Peyer's patch (tissue), 4 donors: Measurements from ENCODE around the gene GNB2. TPM values are rescaled to one million over a fixed set of nuclear protein-coding genes. Genes with fewer than 3 reads are reported as not detected.
"Not testable (repeated sequence)": the region's sequence is repeated elsewhere in the genome, so short reads cannot be mapped to it uniquely, and the experiment has no call there.

Source experiments
- DNase-seq, 3 donors: peaks; one replicate each; pipeline ENCODE4 v3.0.0-alpha.2; 2017 to 2019
- H3K27ac ChIP-seq, 4 donors: fragments of 200-600 bp; sonication (generic); one replicate each; pipeline ENCODE4 v1.5.1; 2016 to 2019
- H3K27me3 ChIP-seq, 2 donors: fragments of 200-600 bp; sonication (generic); one replicate each; pipeline ENCODE4 v1.5.1; 2019
- H3K36me3 ChIP-seq, 3 donors: fragments of 200-600 bp; sonication (generic); one replicate each; pipeline ENCODE4 v1.5.1; 2016 to 2019
- H3K4me1 ChIP-seq, 4 donors: fragments of 200-600 bp; sonication (generic); one replicate each; pipeline ENCODE4 v1.5.1; 2016 to 2019
- H3K4me3 ChIP-seq, 4 donors: fragments of 200-600 bp; sonication (generic); 1 replicate in 3 of 4; 2 replicates in 1 of 4; pipeline ENCODE4 v1.5.1; 2016 to 2019; ENCODE audit warnings: mild to moderate bottlenecking in 1 of 4
- H3K9me3 ChIP-seq, 4 donors: fragments of 200-600 bp; sonication (generic); one replicate each; pipeline ENCODE4 v1.5.1; 2016 to 2019; ENCODE audit warnings: mild to moderate bottlenecking in 1 of 4
- POLR2A ChIP-seq, 2 donors: fragments of 450-650 bp; IDR thresholded peaks; one replicate each; pipeline ENCODE4 v1.5.1; 2017; ENCODE audit warnings: antibody characterized with exemption in 2 of 2, mild to moderate bottlenecking in 2 of 2, moderate library complexity in 2 of 2
- total RNA-seq, 4 donors: library from RNA; depleted of rRNA; stranded (reverse); fragments of >200 nt; gene quantifications; one replicate each; pipeline ENCODE4 v1.1.0, GENCODE V29; 2016
- TF ChIP-seq, protein P1 (sequence below), 6 experiments: fragments of 450-650 bp in 4 of 6; fragments of 200-600 bp in 2 of 6; sonication (generic) in 1 of 6; IDR thresholded peaks; one replicate each; pipeline ENCODE4 v1.5.1; 2017 to 2019; ENCODE audit warnings: antibody characterized with exemption in 6 of 6, mild to moderate bottlenecking in 3 of 6, moderate library complexity in 1 of 6

GNB2 gene
- total RNA-seq, 4 donors from 2014 or later: 123 to 236 (median 172) TPM

DNA sequence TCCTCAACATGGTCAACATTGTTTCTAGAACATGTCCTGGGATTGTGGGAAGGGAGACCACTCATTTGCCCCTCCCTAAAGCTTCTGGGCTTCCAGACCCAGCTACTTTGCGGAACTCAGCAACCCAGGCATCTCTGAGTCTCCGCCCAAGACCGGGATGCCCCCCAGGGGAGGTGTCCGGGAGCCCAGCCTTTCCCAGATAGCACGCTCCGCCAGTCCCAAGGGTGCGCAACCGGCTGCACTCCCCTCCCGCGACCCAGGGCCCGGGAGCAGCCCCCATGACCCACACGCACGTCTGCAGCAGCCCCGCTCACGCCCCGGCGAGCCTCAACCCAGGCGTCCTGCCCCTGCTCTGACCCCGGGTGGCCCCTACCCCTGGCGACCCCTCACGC lies 46.7 kb downstream of the GNB2 start, which contains the start of gene EPO:
EPO (plus strand) TSS at position 190 of the 392 bp plus-strand sequence. CDS start 513 bp downstream, outside the sequence.
- TF ChIP-seq, protein P1, sequence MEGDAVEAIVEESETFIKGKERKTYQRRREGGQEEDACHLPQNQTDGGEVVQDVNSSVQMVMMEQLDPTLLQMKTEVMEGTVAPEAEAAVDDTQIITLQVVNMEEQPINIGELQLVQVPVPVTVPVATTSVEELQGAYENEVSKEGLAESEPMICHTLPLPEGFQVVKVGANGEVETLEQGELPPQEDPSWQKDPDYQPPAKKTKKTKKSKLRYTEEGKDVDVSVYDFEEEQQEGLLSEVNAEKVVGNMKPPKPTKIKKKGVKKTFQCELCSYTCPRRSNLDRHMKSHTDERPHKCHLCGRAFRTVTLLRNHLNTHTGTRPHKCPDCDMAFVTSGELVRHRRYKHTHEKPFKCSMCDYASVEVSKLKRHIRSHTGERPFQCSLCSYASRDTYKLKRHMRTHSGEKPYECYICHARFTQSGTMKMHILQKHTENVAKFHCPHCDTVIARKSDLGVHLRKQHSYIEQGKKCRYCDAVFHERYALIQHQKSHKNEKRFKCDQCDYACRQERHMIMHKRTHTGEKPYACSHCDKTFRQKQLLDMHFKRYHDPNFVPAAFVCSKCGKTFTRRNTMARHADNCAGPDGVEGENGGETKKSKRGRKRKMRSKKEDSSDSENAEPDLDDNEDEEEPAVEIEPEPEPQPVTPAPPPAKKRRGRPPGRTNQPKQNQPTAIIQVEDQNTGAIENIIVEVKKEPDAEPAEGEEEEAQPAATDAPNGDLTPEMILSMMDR (IDR thresholded peaks at IDR 0.05): no peak
- TF ChIP-seq POLR2A (IDR thresholded peaks at IDR 0.05): no peak
- H3K36me3 ChIP-seq: no peaks in the 10 kb centered on the region

DNA sequence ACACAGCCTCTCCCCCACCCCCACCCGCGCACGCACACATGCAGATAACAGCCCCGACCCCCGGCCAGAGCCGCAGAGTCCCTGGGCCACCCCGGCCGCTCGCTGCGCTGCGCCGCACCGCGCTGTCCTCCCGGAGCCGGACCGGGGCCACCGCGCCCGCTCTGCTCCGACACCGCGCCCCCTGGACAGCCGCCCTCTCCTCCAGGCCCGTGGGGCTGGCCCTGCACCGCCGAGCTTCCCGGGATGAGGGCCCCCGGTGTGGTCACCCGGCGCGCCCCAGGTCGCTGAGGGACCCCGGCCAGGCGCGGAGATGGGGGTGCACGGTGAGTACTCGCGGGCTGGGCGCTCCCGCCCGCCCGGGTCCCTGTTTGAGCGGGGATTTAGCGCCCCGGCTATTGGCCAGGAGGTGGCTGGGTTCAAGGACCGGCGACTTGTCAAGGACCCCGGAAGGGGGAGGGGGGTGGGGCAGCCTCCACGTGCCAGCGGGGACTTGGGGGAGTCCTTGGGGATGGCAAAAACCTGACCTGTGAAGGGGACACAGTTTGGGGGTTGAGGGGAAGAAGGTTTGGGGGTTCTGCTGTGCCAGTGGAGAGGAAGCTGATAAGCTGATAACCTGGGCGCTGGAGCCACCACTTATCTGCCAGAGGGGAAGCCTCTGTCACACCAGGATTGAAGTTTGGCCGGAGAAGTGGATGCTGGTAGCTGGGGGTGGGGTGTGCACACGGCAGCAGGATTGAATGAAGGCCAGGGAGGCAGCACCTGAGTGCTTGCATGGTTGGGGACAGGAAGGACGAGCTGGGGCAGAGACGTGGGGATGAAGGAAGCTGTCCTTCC lies 47.3 kb downstream of the GNB2 start:
- H3K9me3 ChIP-seq: no peaks in the 10 kb centered on the region
- peak overlapping the region in 3 of 4 donors; percentile 6 to 19 (median 17) for H3K4me3 ChIP-seq
- TF ChIP-seq, protein P1 (IDR thresholded peaks at IDR 0.05): no peak
- no peak for TF ChIP-seq POLR2A (IDR thresholded peaks at IDR 0.05)
- H3K27me3 ChIP-seq: peaks cover 0 to 16% of the 10 kb centered on the region in 2 donors
- H3K36me3 ChIP-seq: no peaks in the 10 kb centered on the region
- no peak for DNase-seq
- H3K27ac ChIP-seq: no peak overlapping the region
- H3K4me1 ChIP-seq: peaks cover 0 to 19% (median 0%) of the 10 kb centered on the region in 4 donors

More for the DNA sequence above, 46.7 kb downstream of the GNB2 start, which contains the start of gene EPO:
- H3K9me3 ChIP-seq: no peaks in the 10 kb centered on the region
- H3K4me3 ChIP-seq: peak within 1 kb of the TSS in 3 of 4 donors; percentile 6 to 19 (median 17)
- no peak for DNase-seq
- no peak within 1 kb of the TSS for H3K27ac ChIP-seq
- peaks cover 0 to 16% (median 0%) of the 10 kb centered on the region in 4 donors for H3K4me1 ChIP-seq
- H3K27me3 ChIP-seq: peaks cover 0 to 16% of the 10 kb centered on the region in 2 donors

DNA sequence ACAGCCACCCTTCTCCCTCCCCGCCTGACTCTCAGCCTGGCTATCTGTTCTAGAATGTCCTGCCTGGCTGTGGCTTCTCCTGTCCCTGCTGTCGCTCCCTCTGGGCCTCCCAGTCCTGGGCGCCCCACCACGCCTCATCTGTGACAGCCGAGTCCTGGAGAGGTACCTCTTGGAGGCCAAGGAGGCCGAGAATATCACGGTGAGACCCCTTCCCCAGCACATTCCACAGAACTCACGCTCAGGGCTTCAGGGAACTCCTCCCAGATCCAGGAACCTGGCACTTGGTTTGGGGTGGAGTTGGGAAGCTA lies 47.9 kb downstream of the GNB2 start:
- H3K27me3 ChIP-seq: peaks cover 0 to 16% of the 10 kb centered on the region in 2 donors
- H3K4me1 ChIP-seq: peaks cover 0 to 19% (median 0%) of the 10 kb centered on the region in 4 donors
- H3K4me3 ChIP-seq: no peak overlapping the region

DNA sequence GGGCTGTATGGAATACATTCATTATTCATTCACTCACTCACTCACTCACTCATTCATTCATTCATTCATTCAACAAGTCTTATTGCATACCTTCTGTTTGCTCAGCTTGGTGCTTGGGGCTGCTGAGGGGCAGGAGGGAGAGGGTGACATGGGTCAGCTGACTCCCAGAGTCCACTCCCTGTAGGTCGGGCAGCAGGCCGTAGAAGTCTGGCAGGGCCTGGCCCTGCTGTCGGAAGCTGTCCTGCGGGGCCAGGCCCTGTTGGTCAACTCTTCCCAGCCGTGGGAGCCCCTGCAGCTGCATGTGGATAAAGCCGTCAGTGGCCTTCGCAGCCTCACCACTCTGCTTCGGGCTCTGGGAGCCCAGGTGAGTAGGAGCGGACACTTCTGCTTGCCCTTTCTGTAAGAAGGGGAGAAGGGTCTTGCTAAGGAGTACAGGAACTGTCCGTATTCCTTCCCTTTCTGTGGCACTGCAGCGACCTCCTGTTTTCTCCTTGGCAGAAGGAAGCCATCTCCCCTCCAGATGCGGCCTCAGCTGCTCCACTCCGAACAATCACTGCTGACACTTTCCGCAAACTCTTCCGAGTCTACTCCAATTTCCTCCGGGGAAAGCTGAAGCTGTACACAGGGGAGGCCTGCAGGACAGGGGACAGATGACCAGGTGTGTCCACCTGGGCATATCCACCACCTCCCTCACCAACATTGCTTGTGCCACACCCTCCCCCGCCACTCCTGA lies 49.1 kb downstream of the GNB2 start:
- H3K4me1 ChIP-seq: peaks cover 0 to 19% (median 0%) of the 10 kb centered on the region in 4 donors
- TF ChIP-seq, protein P1 (IDR thresholded peaks at IDR 0.05): no peak
- no peak for TF ChIP-seq POLR2A (IDR thresholded peaks at IDR 0.05)
- no peaks in the 10 kb centered on the region for H3K36me3 ChIP-seq
- no peak overlapping the region for H3K4me3 ChIP-seq
- H3K9me3 ChIP-seq: no peaks in the 10 kb centered on the region
- DNase-seq: no peak
- H3K27me3 ChIP-seq: peaks cover 0 to 16% of the 10 kb centered on the region in 2 donors
- H3K27ac ChIP-seq: no peak overlapping the region

More for the DNA sequence above, 47.9 kb downstream of the GNB2 start:
- H3K36me3 ChIP-seq: no peaks in the 10 kb centered on the region
- TF ChIP-seq, protein P1 (IDR thresholded peaks at IDR 0.05): no peak
- TF ChIP-seq POLR2A (IDR thresholded peaks at IDR 0.05): no peak
- no peaks in the 10 kb centered on the region for H3K9me3 ChIP-seq
- H3K27ac ChIP-seq: no peak overlapping the region
- no peak for DNase-seq

DNA sequence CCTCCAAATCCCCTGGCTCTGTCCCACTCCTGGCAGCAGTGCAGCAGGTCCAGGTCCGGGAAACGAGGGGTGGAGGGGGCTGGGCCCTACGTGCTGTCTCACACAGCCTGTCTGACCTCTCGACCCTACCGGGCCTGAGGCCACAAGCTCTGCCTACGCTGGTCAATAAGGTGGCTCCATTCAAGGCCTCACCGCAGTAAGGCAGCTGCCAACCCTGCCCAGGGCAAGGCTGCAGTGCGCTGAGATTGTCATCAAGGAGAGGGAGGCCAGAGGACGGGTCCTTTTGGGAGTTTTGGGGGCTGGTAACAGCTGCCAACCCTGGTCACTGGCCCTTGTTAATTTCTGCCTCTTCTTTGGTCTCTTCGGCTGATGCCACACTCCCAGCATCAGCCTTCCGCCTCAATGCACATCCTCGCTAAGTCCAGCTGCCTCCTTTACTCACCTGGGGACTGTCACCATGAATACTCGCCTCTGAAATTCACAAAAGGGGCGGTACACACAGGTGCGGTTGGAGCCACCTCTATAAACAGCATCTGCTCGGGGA lies 50.3 kb downstream of the GNB2 start:
- Histone ChIP-seq H3K4me1 (peaks cover 0 to 19% (median 0%) of the 10 kb centered on the region in 4 donors), H3K4me3 (no peak overlapping the region), H3K27me3 (peaks cover 0 to 16% of the 10 kb centered on the region in 2 donors), H3K9me3 (no peaks in the 10 kb centered on the region), H3K36me3 (no peaks in the 10 kb centered on the region), H3K27ac (no peak overlapping the region)
- no peak for DNase-seq
- no peak for TF ChIP-seq POLR2A (IDR thresholded peaks at IDR 0.05)
- TF ChIP-seq, protein P1 (IDR thresholded peaks at IDR 0.05): no peak

DNA sequence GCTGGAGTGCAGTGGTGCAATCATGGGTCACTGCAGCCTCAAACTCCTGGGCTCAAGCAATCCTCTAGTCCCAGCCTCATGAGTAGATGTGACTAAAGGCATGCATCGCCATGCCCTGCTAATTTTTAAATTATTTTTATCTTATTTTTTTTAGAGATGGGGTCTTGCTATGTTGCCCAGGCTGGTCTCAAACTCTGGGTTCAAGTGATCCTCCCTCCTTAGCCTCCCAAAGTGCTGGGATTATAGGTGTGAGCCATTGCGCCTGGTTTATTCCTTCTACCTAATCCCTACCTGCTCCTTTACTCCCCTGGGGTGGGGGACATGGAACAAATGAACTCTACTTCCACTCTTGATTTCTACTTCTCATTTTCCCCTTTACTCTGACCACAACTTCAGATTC lies 50.8 kb downstream of the GNB2 start:
- H3K27me3 ChIP-seq: peaks cover 0 to 16% of the 10 kb centered on the region in 2 donors
- peaks cover 0 to 19% (median 0%) of the 10 kb centered on the region in 4 donors for H3K4me1 ChIP-seq
- H3K9me3 ChIP-seq, DNase-seq, H3K4me3 ChIP-seq, H3K36me3 ChIP-seq, H3K27ac ChIP-seq: not testable (repeated sequence)
